MCF 10A (cell line): ENCODE data around the gene KCNMB2. TPM values are rescaled to one million over a fixed set of nuclear protein-coding genes. Genes with fewer than 3 reads are reported as not detected.

ENCODE experiments used
- BruUV-seq: library from RNA; stranded (reverse); fragments of 400-500 nt; replicated peaks from 2 replicates; lab custom pipeline; 2021; lab: Mats Ljungman, UMichigan
- CTCF ChIA-PET: fragments of 300-600 bp; sonication (Branson Sonifier 250); formaldehyde crosslinking; extraction: SDS; loops from one replicate; lab custom pipeline; 2021; ENCODE audit warnings: antibody characterized with exemption, inconsistent platforms; lab: Yijun Ruan, JAX
- POLR2A ChIA-PET: fragments of 300-600, 350-650 bp; sonication (Branson Sonifier 250); formaldehyde crosslinking; extraction: SDS; loops from one replicate; lab custom pipeline; 2020; ENCODE audit warnings: antibody characterized with exemption, inconsistent platforms; lab: Yijun Ruan, JAX
- DNase-seq: peaks from one replicate; pipeline ENCODE4 v3.0.0-alpha.2; 2018; ENCODE audit not compliant: unreplicated experiment
- H3K27ac Mint-ChIP-seq: one replicate; pipeline ENCODE4 v1.8.0; 2022; ENCODE audit warnings: mild to moderate bottlenecking, low read depth, mixed read lengths; ENCODE audit not compliant: unreplicated experiment
- H3K27me3 Mint-ChIP-seq: one replicate; pipeline ENCODE4 v1.8.0; 2022; ENCODE audit warnings: mixed read lengths; ENCODE audit not compliant: insufficient read depth, unreplicated experiment
- H3K36me3 Mint-ChIP-seq: one replicate; pipeline ENCODE4 v1.8.0; 2022; ENCODE audit warnings: mild to moderate bottlenecking, moderate library complexity, mixed read lengths; ENCODE audit not compliant: insufficient read depth, unreplicated experiment
- H3K4me1 Mint-ChIP-seq: one replicate; pipeline ENCODE4 v1.8.0; 2022; ENCODE audit warnings: mixed read lengths; ENCODE audit not compliant: insufficient read depth, unreplicated experiment
- H3K4me3 Mint-ChIP-seq: one replicate; pipeline ENCODE4 v1.8.0; 2022; ENCODE audit warnings: mild to moderate bottlenecking, moderate library complexity, mixed read lengths; ENCODE audit not compliant: unreplicated experiment
- H3K9me3 Mint-ChIP-seq: one replicate; pipeline ENCODE4 v1.8.0; 2022; ENCODE audit warnings: mixed read lengths; ENCODE audit not compliant: unreplicated experiment
- intact Hi-C: fragments of 100-400 bp; cut with micrococcal nuclease; formaldehyde crosslinking; loops from 2 replicates; pipeline ENCODE4 v1.14.1; 2022
- total RNA-seq: library from RNA; stranded (reverse); gene quantifications from 2 replicates; pipeline ENCODE4 v1.2.3, GENCODE V29; 2022
- TF ChIP-seq, protein P1 (sequence below): fragments of 200-600 bp; IDR thresholded peaks from one replicate; pipeline ENCODE4 v1.8.0; 2022; ENCODE audit warnings: antibody characterized with exemption, mild to moderate bottlenecking; ENCODE audit not compliant: unreplicated experiment

KCNMB2 gene
- total RNA-seq, 1 experiment from 2014 or later = not detected

- H3K4me1 Mint-ChIP-seq = peaks cover 6% of the 10 kb centered on the region
- TF ChIP-seq, protein P1, sequence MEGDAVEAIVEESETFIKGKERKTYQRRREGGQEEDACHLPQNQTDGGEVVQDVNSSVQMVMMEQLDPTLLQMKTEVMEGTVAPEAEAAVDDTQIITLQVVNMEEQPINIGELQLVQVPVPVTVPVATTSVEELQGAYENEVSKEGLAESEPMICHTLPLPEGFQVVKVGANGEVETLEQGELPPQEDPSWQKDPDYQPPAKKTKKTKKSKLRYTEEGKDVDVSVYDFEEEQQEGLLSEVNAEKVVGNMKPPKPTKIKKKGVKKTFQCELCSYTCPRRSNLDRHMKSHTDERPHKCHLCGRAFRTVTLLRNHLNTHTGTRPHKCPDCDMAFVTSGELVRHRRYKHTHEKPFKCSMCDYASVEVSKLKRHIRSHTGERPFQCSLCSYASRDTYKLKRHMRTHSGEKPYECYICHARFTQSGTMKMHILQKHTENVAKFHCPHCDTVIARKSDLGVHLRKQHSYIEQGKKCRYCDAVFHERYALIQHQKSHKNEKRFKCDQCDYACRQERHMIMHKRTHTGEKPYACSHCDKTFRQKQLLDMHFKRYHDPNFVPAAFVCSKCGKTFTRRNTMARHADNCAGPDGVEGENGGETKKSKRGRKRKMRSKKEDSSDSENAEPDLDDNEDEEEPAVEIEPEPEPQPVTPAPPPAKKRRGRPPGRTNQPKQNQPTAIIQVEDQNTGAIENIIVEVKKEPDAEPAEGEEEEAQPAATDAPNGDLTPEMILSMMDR = no peak
- no peak overlapping the region for H3K4me3 Mint-ChIP-seq
- DNase-seq = no peak
- no peak overlapping the region for H3K27ac Mint-ChIP-seq
- no peaks in the 10 kb centered on the region for H3K27me3 Mint-ChIP-seq
- intact Hi-C loops = no loop called here
- CTCF ChIA-PET = no interaction called here
- POLR2A ChIA-PET = no interaction called here
- no TSS peak for BruUV-seq
- H3K36me3 Mint-ChIP-seq = no peaks in the 10 kb centered on the region
- H3K9me3 Mint-ChIP-seq = no peaks in the 10 kb centered on the region
These were observed 271.5 kb downstream of the KCNMB2 start for GRCh38 chr3:178807694-178808093.

GRCh38 chr3:178808748-178809147, 272.5 kb downstream of the KCNMB2 start:
- H3K9me3 Mint-ChIP-seq = no peaks in the 10 kb centered on the region
- H3K27ac Mint-ChIP-seq = no peak overlapping the region
- no peaks in the 10 kb centered on the region for H3K4me1 Mint-ChIP-seq
- intact Hi-C loops = no loop called here
- H3K4me3 Mint-ChIP-seq = no peak overlapping the region
- POLR2A ChIA-PET = no interaction called here
- H3K27me3 Mint-ChIP-seq = no peaks in the 10 kb centered on the region
- TF ChIP-seq, protein P1 = no peak
- DNase-seq = no peak
- CTCF ChIA-PET = no interaction called here
- no TSS peak for BruUV-seq
- no peaks in the 10 kb centered on the region for H3K36me3 Mint-ChIP-seq

DNA sequence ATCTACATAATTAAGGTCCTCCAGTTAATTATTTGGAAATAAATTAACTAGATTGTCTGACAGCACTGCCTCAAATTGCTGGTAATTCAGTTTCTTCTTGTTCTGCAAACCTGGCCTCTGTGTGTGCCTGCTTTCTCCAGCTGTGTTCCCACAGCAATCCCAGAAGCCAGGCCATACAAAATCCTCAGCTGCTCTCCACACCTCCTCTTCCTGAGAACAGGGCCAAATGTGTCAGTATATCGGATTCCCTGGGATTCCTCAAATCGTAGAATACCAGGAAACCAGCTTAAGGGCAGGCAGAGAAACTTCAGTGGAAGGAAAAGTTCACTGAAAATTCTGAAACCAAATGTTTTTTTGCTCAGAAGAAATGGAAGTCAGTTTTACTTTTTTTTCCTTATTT, 273.9 kb downstream of the KCNMB2 start:
- Mint-ChIP-seq H3K36me3 (no peaks in the 10 kb centered on the region), H3K9me3 (no peaks in the 10 kb centered on the region), H3K4me3 (no peak overlapping the region), H3K4me1 (no peaks in the 10 kb centered on the region), H3K27ac (no peak overlapping the region), H3K27me3 (no peaks in the 10 kb centered on the region)
- POLR2A ChIA-PET = no interaction called here
- intact Hi-C loops = no loop called here
- no peak for DNase-seq
- CTCF ChIA-PET = no interaction called here
- TF ChIP-seq, protein P1 = no peak
- BruUV-seq = no TSS peak

- H3K36me3 Mint-ChIP-seq = no peaks in the 10 kb centered on the region
- H3K9me3 Mint-ChIP-seq = no peaks in the 10 kb centered on the region
- TF ChIP-seq, protein P1 = no peak
- CTCF ChIA-PET = no interaction called here
- no peak overlapping the region for H3K27ac Mint-ChIP-seq
- H3K4me3 Mint-ChIP-seq = no peak overlapping the region
- intact Hi-C loops = no loop called here
- no peaks in the 10 kb centered on the region for H3K27me3 Mint-ChIP-seq
- H3K4me1 Mint-ChIP-seq = no peaks in the 10 kb centered on the region
- DNase-seq = no peak
- POLR2A ChIA-PET = interaction anchor here (0.5 kb wide), 1 partner anchor 84 kb away, joined by 4 read pairs; no protein-coding TSS in a partner anchor
- no TSS peak for BruUV-seq
These were observed 286.5 kb downstream of the KCNMB2 start for GRCh38 chr3:178822722-178823121.
